ENCODE data around the gene NR6A1.
A peak's percentile ranks its signal among the peaks of the same experiment; 100 is the strongest.

NR6A1 gene

GRCh38 chr9:124661271-124661670 lies 109.8 kb downstream of the NR6A1 start:
- no peaks in the 10 kb centered on the region for H3K27me3 ChIP-seq
- no peak overlapping the region for H3K4me3 ChIP-seq
- no peaks in the 10 kb centered on the region for H3K9me3 ChIP-seq
- peaks cover 0 to 19% (median 8%) of the 10 kb centered on the region in 4 donors for H3K4me1 ChIP-seq
- DNase-seq = no peak
- no peak for TF ChIP-seq CTCF (IDR thresholded peaks at IDR 0.05)
- no peaks in the 10 kb centered on the region for H3K36me3 ChIP-seq
- no peak overlapping the region for H3K27ac ChIP-seq
- intact Hi-C loops (cut with DNase I; ENCODE audit: low total_unique reads) = no loop called here

GRCh38 chr9:124660341-124660801 lies 110.7 kb downstream of the NR6A1 start:
- Histone ChIP-seq H3K27ac (peak overlapping the region; percentile 26 to 84), H3K27me3 (no peaks in the 10 kb centered on the region), H3K9me3 (no peaks in the 10 kb centered on the region), H3K4me1 (peaks cover 0 to 19% (median 8%) of the 10 kb centered on the region in 4 donors), H3K4me3 (peak overlapping the region; percentile 61 to 62), H3K36me3 (no peaks in the 10 kb centered on the region)
- no peak for TF ChIP-seq CTCF (IDR thresholded peaks at IDR 0.05)
- intact Hi-C loops (cut with DNase I; ENCODE audit: low total_unique reads) = no loop called here
- no peak for DNase-seq

- H3K27ac ChIP-seq = peak overlapping the region; percentile 71 to 84
- DNase-seq = peak; percentile 72 to 78
- H3K36me3 ChIP-seq = no peaks in the 10 kb centered on the region
- H3K4me1 ChIP-seq = peaks cover 0 to 19% (median 8%) of the 10 kb centered on the region in 4 donors
- no peak for TF ChIP-seq CTCF (IDR thresholded peaks at IDR 0.05)
- no peaks in the 10 kb centered on the region for H3K9me3 ChIP-seq
- H3K27me3 ChIP-seq = no peaks in the 10 kb centered on the region
- intact Hi-C loops (cut with DNase I; ENCODE audit: low total_unique reads) = no loop called here
- H3K4me3 ChIP-seq = peak overlapping the region; percentile 61 to 62
Measured at GRCh38 chr9:124659099-124659659, 111.9 kb downstream of the NR6A1 start.

- Histone ChIP-seq H3K27ac (peak overlapping the region; percentile 71 to 84), H3K27me3 (no peaks in the 10 kb centered on the region), H3K9me3 (no peaks in the 10 kb centered on the region), H3K4me1 (peaks cover 0 to 19% (median 8%) of the 10 kb centered on the region in 4 donors), H3K4me3 (peak overlapping the region; percentile 61 to 62), H3K36me3 (no peaks in the 10 kb centered on the region)
- intact Hi-C loops (cut with DNase I; ENCODE audit: low total_unique reads) = no loop called here
- peak; percentile 52 to 80 for DNase-seq
- TF ChIP-seq CTCF (IDR thresholded peaks at IDR 0.05) = no peak
Measured at GRCh38 chr9:124658165-124659017, 112.7 kb downstream of the NR6A1 start.

GRCh38 chr9:124657516-124657915 lies 113.6 kb downstream of the NR6A1 start:
- Histone ChIP-seq H3K4me3 (peak overlapping the region in 1 of 2 donors; percentile 61), H3K36me3 (no peaks in the 10 kb centered on the region), H3K9me3 (no peaks in the 10 kb centered on the region), H3K4me1 (peaks cover 0 to 19% (median 8%) of the 10 kb centered on the region in 4 donors), H3K27ac (peak overlapping the region; percentile 71 to 84), H3K27me3 (no peaks in the 10 kb centered on the region)
- intact Hi-C loops (cut with DNase I; ENCODE audit: low total_unique reads) = no loop called here
- no peak for DNase-seq
- TF ChIP-seq CTCF (IDR thresholded peaks at IDR 0.05) = no peak

All from tibial artery (tissue), 4 donors.